Neural cell (in vitro differentiated cells): ENCODE measurements around the gene SNTA1.

Source experiments
- CTCF ChIP-seq: fragments of 450-650 bp; IDR thresholded peaks from 2 replicates; pipeline ENCODE4 v1.5.1; 2014; ENCODE audit warnings: antibody characterized with exemption, mild to moderate bottlenecking, moderate library complexity; ENCODE audit not compliant: poor library complexity, severe bottlenecking
- EP300 ChIP-seq: fragments of 450-650 bp; conservative IDR thresholded peaks from 2 replicates; pipeline ENCODE4 v1.6.1; 2014; ENCODE audit warnings: antibody characterized with exemption, mild to moderate bottlenecking, moderate library complexity; ENCODE audit not compliant: poor library complexity, severe bottlenecking
- MXI1 ChIP-seq: fragments of 450-650 bp; conservative IDR thresholded peaks from 2 replicates; pipeline ENCODE4 v1.6.1; 2014; ENCODE audit warnings: antibody characterized with exemption, mild to moderate bottlenecking; ENCODE audit not compliant: poor library complexity, severe bottlenecking
- REST ChIP-seq: IDR thresholded peaks from 2 replicates; pipeline ENCODE4 v1.6.1; 2012; ENCODE audit warnings: borderline replicate concordance
- SMC3 ChIP-seq: fragments of 450-650 bp; conservative IDR thresholded peaks from 2 replicates; pipeline ENCODE4 v1.6.1; 2014; ENCODE audit warnings: antibody characterized with exemption, mild to moderate bottlenecking, moderate library complexity; ENCODE audit not compliant: poor library complexity
- TAF1 ChIP-seq: IDR thresholded peaks from 2 replicates; pipeline ENCODE4 v1.6.1; 2012; ENCODE audit warnings: low read depth

- TF ChIP-seq CTCF (no peak), REST (no peak), SMC3 (no peak), TAF1 (no peak), MXI1 (no peak), EP300 (no peak)
Measured at GRCh38 chr20:33372993-33373441, 70.5 kb downstream of the SNTA1 start.
